Activated naive CD8-positive, alpha-beta T cell (primary cell): ENCODE results near the gene ZNF23.

Source experiments
- H3K27ac Mint-ChIP-seq: one replicate; pipeline ENCODE4 v1.8.0; 2021; ENCODE audit warnings: mixed read lengths
- H3K27me3 Mint-ChIP-seq: one replicate; pipeline ENCODE4 v1.8.0; 2021; ENCODE audit warnings: mixed read lengths
- H3K36me3 Mint-ChIP-seq: one replicate; pipeline ENCODE4 v1.8.0; 2021; ENCODE audit warnings: mixed read lengths
- H3K4me1 Mint-ChIP-seq: one replicate; pipeline ENCODE4 v1.8.0; 2021; ENCODE audit warnings: low read depth, mixed read lengths
- H3K4me3 Mint-ChIP-seq: one replicate; pipeline ENCODE4 v1.8.0; 2021; ENCODE audit warnings: mild to moderate bottlenecking, mixed read lengths
- H3K9me3 Mint-ChIP-seq: one replicate; pipeline ENCODE4 v1.8.0; 2021; ENCODE audit warnings: low read depth, mixed read lengths

ZNF23 gene

GRCh38 chr16:71426069-71426879, 35.8 kb downstream of the ZNF23 start:
- Mint-ChIP-seq H3K4me1 (peaks cover 5% of the 10 kb centered on the region), H3K4me3 (peak overlapping the region; percentile 37), H3K36me3 (no peaks in the 10 kb centered on the region), H3K9me3 (no peaks in the 10 kb centered on the region), H3K27ac (no peak overlapping the region), H3K27me3 (peaks cover 23% of the 10 kb centered on the region)

- H3K36me3 Mint-ChIP-seq, result no peaks in the 10 kb centered on the region
- H3K9me3 Mint-ChIP-seq, result no peaks in the 10 kb centered on the region
- H3K27me3 Mint-ChIP-seq, result peaks cover 21% of the 10 kb centered on the region
- no peak overlapping the region for H3K4me3 Mint-ChIP-seq
- H3K27ac Mint-ChIP-seq, result no peak overlapping the region
- H3K4me1 Mint-ChIP-seq, result peaks cover 5% of the 10 kb centered on the region
Observed at GRCh38 chr16:71425746-71426068, 36.3 kb downstream of the ZNF23 start.

GRCh38 chr16:71424626-71425025, 37.4 kb downstream of the ZNF23 start:
- Mint-ChIP-seq H3K4me1 (peaks cover 5% of the 10 kb centered on the region), H3K9me3 (no peaks in the 10 kb centered on the region), H3K4me3 (no peak overlapping the region), H3K36me3 (no peaks in the 10 kb centered on the region), H3K27ac (no peak overlapping the region), H3K27me3 (peaks cover 20% of the 10 kb centered on the region)

- peaks cover 17% of the 10 kb centered on the region for H3K27me3 Mint-ChIP-seq
- H3K4me1 Mint-ChIP-seq, result peaks cover 5% of the 10 kb centered on the region
- no peak overlapping the region for H3K27ac Mint-ChIP-seq
- no peaks in the 10 kb centered on the region for H3K36me3 Mint-ChIP-seq
- H3K9me3 Mint-ChIP-seq, result no peaks in the 10 kb centered on the region
- no peak overlapping the region for H3K4me3 Mint-ChIP-seq
Observed at GRCh38 chr16:71423865-71424264, 38.2 kb downstream of the ZNF23 start.

GRCh38 chr16:71423016-71423415, 39.0 kb downstream of the ZNF23 start:
- no peak overlapping the region for H3K4me3 Mint-ChIP-seq
- H3K27ac Mint-ChIP-seq, result no peak overlapping the region
- H3K4me1 Mint-ChIP-seq, result peaks cover 5% of the 10 kb centered on the region
- H3K9me3 Mint-ChIP-seq, result no peaks in the 10 kb centered on the region
- no peaks in the 10 kb centered on the region for H3K36me3 Mint-ChIP-seq
- peaks cover 13% of the 10 kb centered on the region for H3K27me3 Mint-ChIP-seq

GRCh38 chr16:71421911-71422310, 40.1 kb downstream of the ZNF23 start:
- Mint-ChIP-seq H3K4me1 (peaks cover 3% of the 10 kb centered on the region), H3K9me3 (no peaks in the 10 kb centered on the region), H3K36me3 (no peaks in the 10 kb centered on the region), H3K4me3 (no peak overlapping the region), H3K27ac (no peak overlapping the region), H3K27me3 (peaks cover 15% of the 10 kb centered on the region)

- no peaks in the 10 kb centered on the region for H3K36me3 Mint-ChIP-seq
- no peak overlapping the region for H3K4me3 Mint-ChIP-seq
- no peak overlapping the region for H3K27ac Mint-ChIP-seq
- H3K4me1 Mint-ChIP-seq, result peaks cover 2% of the 10 kb centered on the region
- no peaks in the 10 kb centered on the region for H3K9me3 Mint-ChIP-seq
- peaks cover 12% of the 10 kb centered on the region for H3K27me3 Mint-ChIP-seq
Observed at GRCh38 chr16:71414038-71414437, 48.0 kb downstream of the ZNF23 start.

- H3K4me1 Mint-ChIP-seq, result peaks cover 2% of the 10 kb centered on the region
- H3K27me3 Mint-ChIP-seq, result peaks cover 12% of the 10 kb centered on the region
- H3K27ac Mint-ChIP-seq, result no peak overlapping the region
- H3K9me3 Mint-ChIP-seq, result no peaks in the 10 kb centered on the region
- H3K4me3 Mint-ChIP-seq, result no peak overlapping the region
- no peaks in the 10 kb centered on the region for H3K36me3 Mint-ChIP-seq
Observed at GRCh38 chr16:71413341-71413740, 48.7 kb downstream of the ZNF23 start.

GRCh38 chr16:71412270-71413160, 49.5 kb downstream of the ZNF23 start:
- no peaks in the 10 kb centered on the region for H3K9me3 Mint-ChIP-seq
- H3K27ac Mint-ChIP-seq, result no peak overlapping the region
- peaks cover 5% of the 10 kb centered on the region for H3K4me1 Mint-ChIP-seq
- no peak overlapping the region for H3K4me3 Mint-ChIP-seq
- H3K36me3 Mint-ChIP-seq, result no peaks in the 10 kb centered on the region
- H3K27me3 Mint-ChIP-seq, result peaks cover 15% of the 10 kb centered on the region

- Mint-ChIP-seq H3K36me3 (no peaks in the 10 kb centered on the region), H3K4me3 (no peak overlapping the region), H3K4me1 (peaks cover 11% of the 10 kb centered on the region), H3K27me3 (peaks cover 8% of the 10 kb centered on the region), H3K9me3 (no peaks in the 10 kb centered on the region), H3K27ac (no peak overlapping the region)
Observed at GRCh38 chr16:71410146-71410545, 51.9 kb downstream of the ZNF23 start.

- H3K27ac Mint-ChIP-seq, result no peak overlapping the region
Observed at GRCh38 chr16:71409011-71409775, 52.9 kb downstream of the ZNF23 start.

GRCh38 chr16:71408536-71408935, 53.5 kb downstream of the ZNF23 start:
- Mint-ChIP-seq H3K36me3 (no peaks in the 10 kb centered on the region), H3K27me3 (peaks cover 14% of the 10 kb centered on the region), H3K27ac (no peak overlapping the region), H3K4me1 (peaks cover 11% of the 10 kb centered on the region), H3K4me3 (no peak overlapping the region), H3K9me3 (no peaks in the 10 kb centered on the region)

More at GRCh38 chr16:71409011-71409775, 52.9 kb downstream of the ZNF23 start:
- H3K27me3 Mint-ChIP-seq, result peaks cover 13% of the 10 kb centered on the region
- H3K4me3 Mint-ChIP-seq, result no peak overlapping the region
- H3K4me1 Mint-ChIP-seq, result peaks cover 11% of the 10 kb centered on the region
- no peaks in the 10 kb centered on the region for H3K36me3 Mint-ChIP-seq
- H3K9me3 Mint-ChIP-seq, result no peaks in the 10 kb centered on the region

- Mint-ChIP-seq H3K27me3 (peaks cover 11% of the 10 kb centered on the region), H3K4me3 (no peak overlapping the region), H3K36me3 (no peaks in the 10 kb centered on the region), H3K9me3 (no peaks in the 10 kb centered on the region), H3K4me1 (peaks cover 9% of the 10 kb centered on the region), H3K27ac (no peak overlapping the region)
Observed at GRCh38 chr16:71407731-71408130, 54.3 kb downstream of the ZNF23 start.

- H3K36me3 Mint-ChIP-seq, result no peaks in the 10 kb centered on the region
- no peak overlapping the region for H3K4me3 Mint-ChIP-seq
- no peaks in the 10 kb centered on the region for H3K9me3 Mint-ChIP-seq
- H3K27me3 Mint-ChIP-seq, result peaks cover 10% of the 10 kb centered on the region
- H3K4me1 Mint-ChIP-seq, result peaks cover 9% of the 10 kb centered on the region
- no peak overlapping the region for H3K27ac Mint-ChIP-seq
Observed at GRCh38 chr16:71406724-71407123, 55.3 kb downstream of the ZNF23 start.

- Mint-ChIP-seq H3K4me3 (no peak overlapping the region), H3K9me3 (no peaks in the 10 kb centered on the region), H3K27me3 (peaks cover 12% of the 10 kb centered on the region), H3K36me3 (no peaks in the 10 kb centered on the region), H3K4me1 (peaks cover 9% of the 10 kb centered on the region), H3K27ac (no peak overlapping the region)
Observed at GRCh38 chr16:71406316-71406715, 55.7 kb downstream of the ZNF23 start.
